ENCODE results near the gene AMFR.

DNA sequence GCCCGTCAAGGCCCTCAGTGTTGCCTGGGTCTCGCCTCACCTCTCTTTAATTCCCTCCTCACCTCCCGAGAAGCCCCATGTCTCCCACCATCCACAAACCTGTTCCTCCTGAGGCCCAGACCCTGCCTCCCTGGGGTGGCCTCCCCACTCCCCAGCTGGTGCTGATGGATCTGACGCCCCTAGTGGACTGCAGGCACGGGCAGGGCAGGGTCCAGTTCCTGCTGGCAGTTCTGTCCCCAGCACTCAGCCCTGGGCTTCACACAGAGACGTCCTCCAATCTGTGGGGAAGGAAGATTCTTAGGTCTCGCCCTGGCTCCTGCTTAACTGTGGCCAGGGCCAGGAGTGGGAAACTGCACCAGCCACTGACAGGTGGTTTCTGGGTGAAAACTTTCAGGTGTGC lies 108.8 kb downstream of the AMFR start:
- TF ChIP-seq GATA2 (IDR thresholded peaks at IDR 0.05; ENCODE audit: low read depth, low read length) (no peak), GATA3 (IDR thresholded peaks at IDR 0.05; ENCODE audit: low read depth, low read length) (no peak)
